CD4-positive, alpha-beta T cell treated with Interleukin-10 for 1 hour (primary cell): Measurements from ENCODE around the gene SMARCB1.
"Not testable (repeated sequence)": the region's sequence is repeated elsewhere in the genome, so short reads cannot be mapped to it uniquely, and the experiment has no call there.

Source experiments
- DNase-seq: peaks from one replicate; pipeline ENCODE4 v3.0.0-alpha.2; 2020

Gene SMARCB1

DNA sequence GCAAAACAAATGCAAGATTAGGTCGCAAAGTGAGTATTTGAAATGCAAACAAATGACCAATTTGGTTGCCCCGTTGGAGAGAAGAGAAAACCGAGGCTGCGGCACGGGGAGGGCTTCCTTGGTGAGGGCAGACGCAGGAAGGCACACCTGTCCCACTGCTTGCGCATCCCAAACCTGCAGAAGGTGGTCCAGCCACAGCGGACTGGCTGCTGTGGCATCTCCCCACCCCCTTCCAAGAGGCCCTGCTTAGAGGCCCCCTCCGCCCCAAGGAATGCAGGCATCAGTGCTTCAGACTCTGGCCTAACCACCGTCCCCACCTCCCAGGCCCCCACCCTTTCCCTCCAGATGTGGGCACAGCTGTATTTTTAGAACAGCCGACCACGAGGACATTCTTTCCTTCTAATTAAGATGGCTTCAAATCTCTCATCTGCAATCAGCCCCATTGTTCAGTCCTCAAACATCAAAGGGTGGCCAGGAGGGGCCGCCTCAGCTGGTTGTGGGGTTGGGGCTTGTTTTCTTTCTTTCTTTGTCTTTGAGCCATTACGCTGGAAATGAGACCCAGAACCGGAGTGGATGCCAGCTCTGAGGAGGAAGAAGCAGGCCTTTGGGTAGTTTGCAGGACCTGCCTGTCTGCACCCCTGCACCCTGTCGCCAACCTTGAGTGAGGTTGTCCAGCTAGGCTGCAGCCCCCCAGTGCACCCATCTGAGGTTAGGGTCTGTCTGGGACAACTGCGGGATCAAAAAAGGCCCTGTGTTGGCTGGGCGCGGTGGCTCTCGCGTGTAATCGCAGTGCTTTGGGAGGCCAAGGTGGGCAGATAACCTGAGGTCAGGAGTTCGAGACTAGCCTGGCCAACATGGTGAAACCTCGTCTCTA lies 61.5 kb downstream of the SMARCB1 start:
- no peak for DNase-seq

DNA sequence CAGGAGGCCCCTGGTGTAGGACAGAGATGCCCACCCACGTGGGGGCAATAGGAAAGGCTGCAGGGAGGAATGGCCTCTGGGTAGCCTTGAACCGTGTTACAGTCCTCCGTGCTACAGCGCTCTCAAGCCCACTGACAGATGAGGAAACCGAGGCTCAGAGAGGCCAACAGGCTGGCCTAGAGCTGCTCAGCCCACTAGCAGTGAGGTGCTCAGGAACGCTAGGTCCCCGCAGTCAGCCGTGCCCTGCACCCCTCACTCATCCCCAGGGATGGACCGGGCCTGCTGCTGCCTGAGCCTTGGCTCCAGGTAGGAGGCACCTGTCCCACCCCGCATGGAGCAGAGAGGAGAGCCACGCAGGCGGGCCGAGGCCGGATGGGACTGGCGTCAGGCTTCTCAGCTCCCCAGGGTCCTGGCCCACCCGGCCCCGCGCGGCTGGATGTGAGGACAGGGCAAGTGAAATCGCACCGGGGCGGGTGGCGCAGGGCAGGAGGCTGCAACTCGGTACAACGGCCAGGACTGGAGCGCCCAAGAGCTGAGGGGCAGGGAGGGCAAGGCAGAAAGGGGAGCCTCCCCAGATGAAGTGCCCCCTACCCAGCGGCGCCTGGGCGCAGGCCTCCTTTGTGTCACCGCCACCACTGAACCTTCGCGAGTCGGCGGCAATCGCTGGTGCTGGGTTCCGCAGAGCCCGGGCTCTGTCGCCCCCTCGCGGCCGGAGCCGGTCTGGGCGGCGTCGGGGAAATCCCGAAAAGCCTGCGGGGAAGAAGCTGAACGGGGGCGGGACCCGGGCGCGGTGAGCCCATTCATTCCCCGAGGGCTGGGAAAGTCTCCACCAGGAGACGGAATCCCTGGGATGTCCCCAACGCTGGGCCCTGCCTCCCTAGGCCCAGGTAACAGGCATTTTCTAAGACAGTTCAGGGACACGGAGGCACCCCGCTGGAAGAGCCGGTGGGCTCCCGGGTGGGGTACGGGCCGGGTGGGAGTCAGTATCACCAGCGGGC lies 62.5 kb downstream of the SMARCB1 start:
- DNase-seq: peak; percentile 88

DNA sequence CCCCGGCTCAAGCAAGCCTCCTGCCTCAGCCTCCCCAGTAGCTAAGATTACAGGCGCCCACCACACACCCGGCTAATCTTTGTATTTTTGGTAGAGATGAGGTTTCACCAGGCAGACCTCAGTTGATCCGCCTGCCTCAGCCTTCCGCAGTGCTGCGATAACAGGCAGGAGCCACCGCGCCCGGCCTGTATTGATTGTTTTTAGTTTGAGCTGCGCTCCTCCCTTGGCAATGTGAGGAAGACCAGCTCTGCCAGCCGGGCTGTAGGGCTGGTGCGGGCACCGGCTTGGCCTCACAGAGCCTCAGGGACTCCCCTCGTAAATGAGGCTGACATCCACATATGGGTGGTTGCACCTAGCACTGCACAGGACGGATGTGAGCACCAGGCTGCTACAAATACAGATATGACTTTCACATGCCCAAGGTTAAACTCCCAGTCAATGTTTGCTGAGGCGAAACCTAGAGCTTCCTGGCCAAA lies 63.4 kb downstream of the SMARCB1 start:
- no peak for DNase-seq

DNA sequence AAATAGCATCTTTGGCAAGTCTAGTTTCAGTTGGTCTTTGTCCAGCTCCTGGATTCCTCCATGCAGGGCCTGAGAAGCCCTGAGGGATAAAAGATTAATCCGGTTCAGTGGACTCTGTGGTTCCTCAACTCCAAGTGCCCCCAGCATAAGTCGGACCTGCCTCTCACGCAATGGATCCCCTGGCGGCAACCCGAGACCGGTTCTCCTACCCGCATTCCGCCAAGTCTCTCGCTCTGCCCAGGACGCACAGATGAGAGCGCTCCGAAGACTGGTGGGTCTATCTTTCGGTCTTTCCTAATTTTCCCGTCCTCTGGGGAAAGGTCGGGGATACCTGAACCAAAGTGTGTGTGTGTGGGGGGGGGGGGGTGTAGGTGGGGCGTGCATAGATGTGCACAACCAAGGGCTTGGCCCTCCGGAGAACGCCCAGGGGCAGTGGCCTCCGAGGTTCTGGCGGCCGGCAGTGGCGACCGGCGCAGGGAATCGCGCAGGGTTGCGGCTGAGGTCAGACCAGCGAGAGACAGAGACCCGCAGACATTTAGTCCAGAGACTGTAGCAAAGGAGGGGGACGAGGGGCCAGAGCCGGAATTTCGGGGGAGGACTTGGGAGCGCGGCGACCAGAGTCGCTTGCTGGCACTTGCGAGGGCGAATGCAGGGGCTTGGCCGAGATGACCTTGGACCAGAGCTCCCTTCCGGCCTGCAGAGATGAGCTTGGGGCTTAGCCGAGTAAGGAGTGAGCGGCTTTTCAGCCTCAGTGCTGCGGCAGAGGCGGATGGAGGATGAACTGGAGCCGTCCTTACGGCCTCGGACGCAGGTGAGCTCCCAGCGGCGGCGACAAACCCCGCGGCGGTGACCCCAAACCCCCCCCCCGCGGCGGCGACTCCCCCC lies 70.2 kb downstream of the SMARCB1 start:
- DNase-seq: no peak

DNA sequence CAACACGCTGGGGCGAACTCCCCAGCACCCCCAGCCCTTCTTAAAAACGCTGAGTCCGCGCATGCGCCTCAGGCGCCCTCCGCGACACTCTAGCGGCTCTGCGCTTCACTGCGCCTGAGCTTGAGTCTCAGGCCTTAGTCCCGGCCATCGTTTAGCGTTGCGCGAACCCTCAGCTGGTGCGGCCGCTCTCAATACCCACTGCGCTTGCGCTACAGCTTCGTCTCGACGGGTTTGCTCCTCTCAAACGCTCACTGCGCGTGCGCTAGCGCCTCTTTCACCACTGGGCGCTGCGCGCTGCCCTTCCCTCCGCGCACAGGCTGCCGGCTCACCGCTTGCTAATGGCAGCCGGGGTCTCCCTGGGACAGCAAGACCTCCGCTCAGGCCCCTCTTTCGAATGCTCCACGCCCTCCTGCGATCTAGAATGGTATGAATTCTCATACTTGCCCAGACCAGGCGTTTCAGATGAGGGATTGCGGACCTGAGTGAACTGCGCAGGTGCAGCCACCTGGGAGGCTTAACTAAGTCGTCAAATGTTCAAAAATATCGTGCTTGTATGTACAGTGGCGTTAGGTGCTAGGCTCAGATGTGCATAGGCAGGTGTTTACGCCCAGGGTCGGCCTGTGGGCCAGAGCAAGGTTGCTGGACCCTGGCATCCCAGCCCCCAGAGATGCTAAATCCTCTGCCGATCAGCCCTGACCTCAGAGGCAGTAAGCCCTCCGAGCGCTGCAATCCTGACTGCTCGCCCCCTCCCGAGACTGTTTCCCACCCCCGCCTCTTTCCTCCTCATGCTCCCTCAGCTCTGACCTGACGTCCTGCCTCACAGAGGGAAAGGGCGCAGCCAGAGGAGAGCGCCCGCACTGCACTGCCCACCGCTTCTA lies 71.1 kb downstream of the SMARCB1 start, which contains the start of gene SLC2A11:
SLC2A11 (plus strand) TSS at position 270 of the 878 bp plus-strand sequence; CDS start at position 395, 125 bp downstream.
- peak; percentile 96 for DNase-seq

DNA sequence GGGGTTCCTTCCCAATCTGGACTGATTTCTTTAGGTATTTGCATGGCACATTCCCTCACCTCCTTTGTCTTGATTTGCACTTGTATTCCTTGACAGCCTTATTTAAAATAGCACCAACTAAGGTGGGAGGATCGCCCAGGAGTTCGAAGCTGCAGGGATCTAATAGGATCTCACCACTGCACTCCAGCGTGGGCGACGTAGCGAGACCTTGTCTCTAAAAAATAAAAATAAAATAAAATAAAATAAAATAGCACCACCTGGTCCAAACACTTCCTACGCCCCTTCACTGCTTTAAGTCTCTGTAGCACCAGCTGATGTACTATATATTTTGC lies 71.7 kb downstream of the SMARCB1 start:
- no peak for DNase-seq

DNA sequence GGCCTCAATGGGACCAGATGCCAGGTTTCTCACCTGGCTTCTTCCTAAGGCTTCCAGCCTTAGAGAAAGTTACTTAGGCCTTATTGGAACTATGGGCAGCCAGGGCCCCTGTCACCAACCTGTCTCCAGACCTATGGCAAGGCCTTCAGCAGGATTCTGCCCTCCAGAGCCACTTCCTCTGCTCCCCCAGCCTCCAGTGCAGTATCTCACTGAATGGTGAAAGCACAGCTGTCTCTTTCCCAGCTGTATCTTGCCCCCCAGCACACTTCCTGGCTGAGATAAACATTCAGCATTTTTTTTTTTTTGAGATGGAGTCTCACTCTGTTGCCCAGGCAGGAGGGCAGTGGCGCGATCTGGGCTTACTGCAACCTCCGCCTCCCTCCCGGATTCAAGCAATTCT lies 72.4 kb downstream of the SMARCB1 start:
- DNase-seq: no peak

DNA sequence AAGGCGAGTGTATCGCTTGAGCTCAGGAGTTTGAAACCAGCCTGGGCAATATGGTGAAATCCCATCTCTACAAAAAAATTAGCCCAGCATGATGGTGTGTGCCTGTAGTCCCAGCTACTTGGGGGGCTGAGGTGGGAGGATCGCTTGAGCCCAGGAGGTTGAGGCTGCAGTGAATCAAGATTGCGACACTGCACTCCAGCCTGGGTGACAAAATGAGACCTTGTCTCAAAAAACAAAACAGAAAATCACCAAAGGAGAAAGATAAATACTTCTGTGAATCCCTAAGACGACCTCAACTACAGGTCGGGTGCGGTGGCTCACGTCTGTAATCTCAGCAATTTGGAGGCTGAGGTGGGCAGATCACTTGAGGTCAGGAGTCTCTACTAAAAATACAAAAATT lies 73.4 kb downstream of the SMARCB1 start:
- not testable (repeated sequence) for DNase-seq

DNA sequence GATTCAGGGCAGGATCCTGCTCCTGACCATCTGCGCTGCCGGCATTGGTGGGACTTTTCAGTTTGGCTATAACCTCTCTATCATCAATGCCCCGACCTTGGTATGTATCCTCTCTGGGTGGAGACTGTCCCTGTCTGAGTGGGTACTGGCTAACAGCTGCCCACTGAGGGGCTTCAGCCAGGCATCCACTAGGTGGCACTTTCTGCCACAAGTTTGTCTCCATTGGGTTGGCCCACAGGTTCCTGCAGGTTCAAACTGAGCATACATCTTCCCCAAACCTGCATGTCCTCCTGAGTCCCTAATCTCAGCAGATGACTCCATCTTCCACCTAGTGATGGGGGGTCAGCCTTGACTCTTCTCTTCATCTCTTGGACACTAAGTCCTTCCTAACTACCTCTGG lies 75.3 kb downstream of the SMARCB1 start:
- peak; percentile 38 for DNase-seq

DNA sequence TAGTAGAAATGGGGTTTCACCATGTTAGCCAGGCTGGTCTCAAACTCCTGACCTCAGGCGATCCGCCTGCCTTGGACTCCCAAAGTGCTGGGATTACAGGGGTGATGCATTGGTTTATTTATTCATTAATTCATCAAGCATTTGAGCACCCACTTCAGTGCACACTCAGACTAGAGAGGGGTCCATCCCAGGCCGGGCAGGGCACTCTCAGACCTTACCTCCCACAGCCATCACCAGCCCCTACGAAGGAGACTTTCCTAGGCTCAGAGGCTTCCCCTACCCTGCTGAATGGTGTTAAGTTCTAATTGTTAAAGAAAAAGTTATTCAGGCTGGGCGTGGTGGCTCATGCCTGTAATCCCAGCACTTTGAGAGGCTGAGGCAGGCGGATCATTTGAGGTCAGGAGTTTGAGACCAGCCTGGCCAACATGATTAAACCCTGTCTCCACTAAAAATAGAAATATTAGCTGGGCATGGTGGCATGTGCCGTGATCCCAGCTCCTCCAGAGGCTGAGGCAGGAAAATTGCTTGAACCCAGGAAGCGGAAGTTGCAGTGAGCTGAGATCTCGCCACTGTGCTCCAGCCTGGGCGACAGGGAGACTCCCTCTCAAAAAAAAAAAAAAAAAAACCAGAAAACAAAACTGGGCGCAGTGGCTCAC lies 77.9 kb downstream of the SMARCB1 start:
- not testable (repeated sequence) for DNase-seq

DNA sequence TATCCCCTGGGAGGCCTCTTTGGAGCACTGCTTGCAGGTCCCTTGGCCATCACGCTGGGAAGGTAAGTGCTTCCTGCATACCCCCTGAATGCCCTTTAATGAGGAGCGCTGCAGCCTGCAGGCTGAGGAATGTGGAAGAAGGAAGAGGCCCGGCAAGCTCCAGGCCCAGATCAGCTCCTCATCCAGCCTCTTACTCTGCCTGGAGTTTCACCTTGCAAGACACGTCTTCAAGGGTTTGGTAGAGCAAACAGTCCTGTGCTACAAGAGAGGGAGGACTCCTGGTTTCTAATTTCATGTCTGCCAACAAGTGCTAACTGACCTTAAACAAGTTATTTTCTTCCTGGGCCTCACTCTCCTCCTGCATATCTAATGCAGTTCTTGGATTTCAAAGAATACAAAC lies 81.8 kb downstream of the SMARCB1 start:
- no peak for DNase-seq

DNA sequence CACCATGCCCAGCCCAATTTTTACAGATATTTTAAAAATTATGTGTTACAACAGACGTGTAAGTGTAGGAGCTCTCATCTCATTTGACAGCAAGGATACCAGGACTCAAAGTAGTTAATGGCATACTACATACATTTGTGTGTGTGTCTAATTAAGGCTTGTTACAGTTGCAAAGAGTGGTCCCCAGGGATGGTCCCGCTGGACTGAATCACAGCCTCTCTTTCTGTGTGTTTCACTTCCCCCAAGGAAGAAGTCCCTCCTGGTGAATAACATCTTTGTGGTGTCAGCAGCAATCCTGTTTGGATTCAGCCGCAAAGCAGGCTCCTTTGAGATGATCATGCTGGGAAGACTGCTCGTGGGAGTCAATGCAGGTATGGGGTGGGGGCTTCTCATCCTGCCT lies 88.1 kb downstream of the SMARCB1 start:
- no peak for DNase-seq

DNA sequence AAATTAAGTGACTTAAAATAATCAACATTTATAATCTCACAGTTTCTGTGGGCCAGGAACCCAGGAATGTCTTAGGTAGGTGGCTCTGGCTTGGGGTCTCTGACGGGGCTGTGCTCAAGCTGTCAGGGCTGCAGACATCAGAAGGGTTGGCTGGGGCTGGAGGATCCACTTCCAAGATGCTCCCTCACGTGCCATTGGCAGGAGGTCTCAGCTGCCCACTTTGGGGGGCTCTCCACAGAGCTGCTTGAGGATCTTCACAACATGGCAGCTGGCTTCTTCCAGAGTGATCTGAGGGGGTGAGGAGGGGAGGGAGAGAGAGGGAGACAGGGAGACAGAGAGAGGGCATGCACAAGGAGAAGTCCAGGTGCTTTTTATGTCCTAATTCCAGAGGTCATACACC lies 89.0 kb downstream of the SMARCB1 start:
- no peak for DNase-seq

DNA sequence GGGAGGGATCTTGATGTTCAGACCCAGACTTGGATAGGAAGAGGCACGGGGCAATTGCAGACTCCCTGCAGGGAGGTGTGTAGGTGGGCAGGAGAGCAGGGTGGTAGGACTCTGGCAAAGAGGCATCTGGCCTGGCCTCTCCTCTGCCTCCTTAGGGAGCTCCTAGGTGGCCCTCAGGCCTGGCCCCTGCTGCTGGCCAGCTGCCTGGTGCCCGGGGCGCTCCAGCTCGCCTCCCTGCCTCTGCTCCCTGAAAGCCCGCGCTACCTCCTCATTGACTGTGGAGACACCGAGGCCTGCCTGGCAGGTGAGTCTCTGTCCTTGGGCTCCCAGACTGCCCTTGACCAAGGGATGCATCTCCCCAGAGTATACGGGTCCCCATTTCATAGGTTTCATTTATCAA lies 90.8 kb downstream of the SMARCB1 start:
- no peak for DNase-seq

DNA sequence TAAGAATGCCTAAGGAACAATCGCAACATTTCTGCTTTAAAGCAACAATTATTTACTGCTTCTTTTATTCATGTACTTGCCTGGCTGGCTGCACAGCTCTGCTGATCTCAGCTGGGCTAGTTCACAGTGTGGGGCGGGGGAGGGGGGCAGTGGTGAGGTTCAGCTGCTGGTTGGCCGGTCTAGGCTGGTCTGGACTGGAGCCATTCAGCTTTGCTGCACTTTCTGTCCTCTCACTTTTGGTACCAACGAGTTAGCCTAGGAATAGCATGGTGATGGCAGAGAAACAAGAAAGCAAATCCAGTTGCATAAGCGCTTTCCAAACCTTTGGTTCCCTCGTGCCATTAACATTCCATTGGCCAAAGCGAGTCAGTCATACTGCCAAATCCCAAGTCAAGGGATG lies 91.5 kb downstream of the SMARCB1 start:
- no peak for DNase-seq

DNA sequence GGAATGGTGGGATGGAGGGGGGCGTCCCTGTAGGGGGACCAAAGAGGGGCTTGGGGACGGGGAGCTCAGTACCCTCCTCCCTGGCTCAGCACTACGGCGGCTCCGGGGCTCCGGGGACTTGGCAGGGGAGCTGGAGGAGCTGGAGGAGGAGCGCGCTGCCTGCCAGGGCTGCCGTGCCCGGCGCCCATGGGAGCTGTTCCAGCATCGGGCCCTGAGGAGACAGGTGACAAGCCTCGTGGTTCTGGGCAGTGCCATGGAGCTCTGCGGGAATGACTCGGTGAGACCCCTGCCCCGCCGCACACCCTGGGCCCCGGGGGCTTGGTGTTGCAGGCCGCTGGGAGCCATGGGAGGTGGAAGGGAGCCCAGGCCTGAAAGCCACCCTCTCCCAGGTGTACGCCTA lies 95.6 kb downstream of the SMARCB1 start:
- DNase-seq: no peak

DNA sequence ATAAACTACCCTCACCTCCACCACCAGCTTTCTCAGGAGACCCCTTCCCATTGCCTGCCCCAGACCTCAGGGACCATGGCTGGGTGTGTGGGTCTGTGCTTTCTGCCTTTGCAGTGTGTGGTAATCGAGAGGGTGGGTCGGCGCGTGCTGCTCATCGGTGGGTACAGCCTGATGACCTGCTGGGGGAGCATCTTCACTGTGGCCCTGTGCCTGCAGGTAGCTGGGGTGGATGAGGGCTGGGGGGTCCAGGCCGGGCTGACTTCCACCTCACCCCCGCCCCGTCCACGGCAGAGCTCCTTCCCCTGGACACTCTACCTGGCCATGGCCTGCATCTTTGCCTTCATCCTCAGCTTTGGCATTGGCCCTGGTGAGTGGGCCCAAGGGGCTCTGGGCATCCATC lies 96.9 kb downstream of the SMARCB1 start:
- no peak for DNase-seq

DNA sequence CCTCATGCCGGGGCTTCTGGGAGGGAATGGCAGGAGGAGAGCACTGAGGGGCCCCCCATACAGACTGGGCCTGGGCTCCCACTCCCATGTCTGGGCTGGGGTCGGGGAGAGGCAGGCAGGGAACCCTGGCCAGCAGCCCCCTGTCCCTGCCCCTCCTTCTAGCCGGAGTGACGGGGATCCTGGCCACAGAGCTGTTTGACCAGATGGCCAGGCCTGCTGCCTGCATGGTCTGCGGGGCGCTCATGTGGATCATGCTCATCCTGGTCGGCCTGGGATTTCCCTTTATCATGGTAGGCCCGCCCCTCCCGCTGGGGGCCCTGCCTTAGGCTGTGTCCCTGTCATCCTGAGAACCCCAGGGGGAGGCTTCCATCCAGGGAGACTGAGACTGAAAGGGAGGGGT lies 97.4 kb downstream of the SMARCB1 start:
- DNase-seq: no peak
